ENCODE measurements around the gene PPP4C.

DNA sequence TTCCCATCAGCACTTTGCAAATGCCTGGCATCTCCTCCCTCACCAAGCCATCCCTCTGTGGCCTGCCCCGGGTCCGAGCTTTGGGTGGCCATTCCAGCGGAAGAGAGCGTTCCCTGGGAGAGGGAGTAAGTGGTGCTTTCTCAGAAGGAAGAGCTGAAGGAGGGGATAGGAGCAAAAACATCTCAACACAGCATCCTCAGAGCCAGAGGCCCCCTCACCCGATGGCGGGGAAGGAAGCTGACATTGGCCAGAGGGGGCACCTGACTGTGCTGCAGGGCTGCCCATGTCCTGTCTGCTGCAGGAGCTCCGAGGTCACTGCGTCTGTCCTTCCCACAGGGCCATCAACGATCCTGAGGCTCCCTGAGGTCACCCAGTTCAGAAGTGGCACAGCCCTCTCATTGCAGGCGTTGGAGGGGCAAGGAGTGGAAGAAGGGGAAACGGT is 44.3 kb upstream of the PPP4C start:
- TF ChIP-seq, protein P1, sequence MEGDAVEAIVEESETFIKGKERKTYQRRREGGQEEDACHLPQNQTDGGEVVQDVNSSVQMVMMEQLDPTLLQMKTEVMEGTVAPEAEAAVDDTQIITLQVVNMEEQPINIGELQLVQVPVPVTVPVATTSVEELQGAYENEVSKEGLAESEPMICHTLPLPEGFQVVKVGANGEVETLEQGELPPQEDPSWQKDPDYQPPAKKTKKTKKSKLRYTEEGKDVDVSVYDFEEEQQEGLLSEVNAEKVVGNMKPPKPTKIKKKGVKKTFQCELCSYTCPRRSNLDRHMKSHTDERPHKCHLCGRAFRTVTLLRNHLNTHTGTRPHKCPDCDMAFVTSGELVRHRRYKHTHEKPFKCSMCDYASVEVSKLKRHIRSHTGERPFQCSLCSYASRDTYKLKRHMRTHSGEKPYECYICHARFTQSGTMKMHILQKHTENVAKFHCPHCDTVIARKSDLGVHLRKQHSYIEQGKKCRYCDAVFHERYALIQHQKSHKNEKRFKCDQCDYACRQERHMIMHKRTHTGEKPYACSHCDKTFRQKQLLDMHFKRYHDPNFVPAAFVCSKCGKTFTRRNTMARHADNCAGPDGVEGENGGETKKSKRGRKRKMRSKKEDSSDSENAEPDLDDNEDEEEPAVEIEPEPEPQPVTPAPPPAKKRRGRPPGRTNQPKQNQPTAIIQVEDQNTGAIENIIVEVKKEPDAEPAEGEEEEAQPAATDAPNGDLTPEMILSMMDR (IDR thresholded peaks at IDR 0.05) = no peak
- no peak for TF ChIP-seq POLR2A (IDR thresholded peaks at IDR 0.05)

Data from Peyer's patch (tissue), 4 donors.